ENCODE data around the gene CDH4.

The CDH4 gene

GRCh38 chr20:61807471-61808160, 555.6 kb downstream of the CDH4 start:
- TF ChIP-seq CTCF (conservative IDR thresholded peaks at IDR 0.05; ENCODE audit: low read depth, low read length): no peak

GRCh38 chr20:61808447-61808846, 556.4 kb downstream of the CDH4 start:
- no peak for TF ChIP-seq CTCF (conservative IDR thresholded peaks at IDR 0.05; ENCODE audit: low read depth, low read length)
- no peak overlapping the region for H3K4me3 ChIP-seq (ENCODE audit: low read length)
- no peak for DNase-seq (ENCODE audit: low read depth)

More at GRCh38 chr20:61807471-61808160, 555.6 kb downstream of the CDH4 start:
- no peak overlapping the region for H3K4me3 ChIP-seq (ENCODE audit: low read length)
- no peak for DNase-seq (ENCODE audit: low read depth)

- TF ChIP-seq CTCF (conservative IDR thresholded peaks at IDR 0.05; ENCODE audit: low read depth, low read length): no peak
- DNase-seq (ENCODE audit: low read depth): no peak
Measured at GRCh38 chr20:61809006-61809770, 557.1 kb downstream of the CDH4 start.

GRCh38 chr20:61810066-61810737, 558.1 kb downstream of the CDH4 start:
- H3K4me3 ChIP-seq (ENCODE audit: low read length): no peak overlapping the region
- no peak for DNase-seq (ENCODE audit: low read depth)
- no peak for TF ChIP-seq CTCF (conservative IDR thresholded peaks at IDR 0.05; ENCODE audit: low read depth, low read length)

More at GRCh38 chr20:61809006-61809770, 557.1 kb downstream of the CDH4 start:
- no peak overlapping the region for H3K4me3 ChIP-seq (ENCODE audit: low read length)

- no peak for DNase-seq (ENCODE audit: low read depth)
- H3K4me3 ChIP-seq (ENCODE audit: low read length): no peak overlapping the region
- TF ChIP-seq CTCF (conservative IDR thresholded peaks at IDR 0.05; ENCODE audit: low read depth, low read length): no peak
Measured at GRCh38 chr20:61810738-61811135, 558.7 kb downstream of the CDH4 start.

GRCh38 chr20:61811166-61811565, 559.1 kb downstream of the CDH4 start:
- no peak for TF ChIP-seq CTCF (conservative IDR thresholded peaks at IDR 0.05; ENCODE audit: low read depth, low read length)
- no peak overlapping the region for H3K4me3 ChIP-seq (ENCODE audit: low read length)
- no peak for DNase-seq (ENCODE audit: low read depth)
